Ascending aorta (tissue), 2 donors: Measurements from ENCODE around the gene AMY2B. TPM values are rescaled to one million over a fixed set of nuclear protein-coding genes. Genes with fewer than 3 reads are reported as not detected.
"Not testable (repeated sequence)": the region's sequence is repeated elsewhere in the genome, so short reads cannot be mapped to it uniquely, and the experiment has no call there.

Experiments used
- DNase-seq, 2 donors: peaks; one replicate each; pipeline ENCODE4 v3.0.0-alpha.2; 2019; ENCODE audit warnings: low spot score in 2 of 2
- H3K27ac ChIP-seq, 2 donors: fragments of 200-600 bp; sonication (generic); one replicate each; pipeline ENCODE4 v1.5.1; 2016 to 2017; ENCODE audit warnings: mild to moderate bottlenecking in 1 of 2
- H3K27me3 ChIP-seq: fragments of 200-600 bp; sonication (generic); one replicate; pipeline ENCODE4 v1.5.1; 2017
- H3K36me3 ChIP-seq, 2 donors: fragments of 200-600 bp; sonication (generic); one replicate each; pipeline ENCODE4 v1.5.1; 2016
- H3K4me1 ChIP-seq, 2 donors: fragments of 200-600 bp; sonication (generic); one replicate each; pipeline ENCODE4 v1.5.1; 2016 to 2017; ENCODE audit warnings: mild to moderate bottlenecking in 1 of 2
- H3K4me3 ChIP-seq, 2 donors: fragments of 200-600 bp; sonication (generic); one replicate each; pipeline ENCODE4 v1.5.1; 2016 to 2017; ENCODE audit warnings: mild to moderate bottlenecking in 1 of 2
- H3K9me3 ChIP-seq, 2 donors: fragments of 200-600 bp; sonication (generic); one replicate each; pipeline ENCODE4 v1.5.1; 2016
- intact Hi-C: fragments of 100-400 bp; cut with DNase I; formaldehyde crosslinking; loops from one replicate; pipeline ENCODE4 v1.15.1; 2023
- total RNA-seq: library from RNA; depleted of rRNA; stranded (reverse); fragments of >200 nt; gene quantifications from one replicate; pipeline ENCODE4 v1.1.0, GENCODE V29; 2016
- TF ChIP-seq, protein P1 (sequence below), 3 experiments: fragments of 200-600 bp in 2 of 3; fragments of 450-650 bp in 1 of 3; sonication (generic) in 2 of 3; IDR thresholded peaks; one replicate each; pipeline ENCODE4 v1.5.1; 2016 to 2019; ENCODE audit warnings: antibody characterized with exemption in 3 of 3, mild to moderate bottlenecking in 1 of 3, moderate library complexity in 1 of 3

The AMY2B gene
- total RNA-seq, 1 donor from 2014 or later, result 10.7 TPM

DNA sequence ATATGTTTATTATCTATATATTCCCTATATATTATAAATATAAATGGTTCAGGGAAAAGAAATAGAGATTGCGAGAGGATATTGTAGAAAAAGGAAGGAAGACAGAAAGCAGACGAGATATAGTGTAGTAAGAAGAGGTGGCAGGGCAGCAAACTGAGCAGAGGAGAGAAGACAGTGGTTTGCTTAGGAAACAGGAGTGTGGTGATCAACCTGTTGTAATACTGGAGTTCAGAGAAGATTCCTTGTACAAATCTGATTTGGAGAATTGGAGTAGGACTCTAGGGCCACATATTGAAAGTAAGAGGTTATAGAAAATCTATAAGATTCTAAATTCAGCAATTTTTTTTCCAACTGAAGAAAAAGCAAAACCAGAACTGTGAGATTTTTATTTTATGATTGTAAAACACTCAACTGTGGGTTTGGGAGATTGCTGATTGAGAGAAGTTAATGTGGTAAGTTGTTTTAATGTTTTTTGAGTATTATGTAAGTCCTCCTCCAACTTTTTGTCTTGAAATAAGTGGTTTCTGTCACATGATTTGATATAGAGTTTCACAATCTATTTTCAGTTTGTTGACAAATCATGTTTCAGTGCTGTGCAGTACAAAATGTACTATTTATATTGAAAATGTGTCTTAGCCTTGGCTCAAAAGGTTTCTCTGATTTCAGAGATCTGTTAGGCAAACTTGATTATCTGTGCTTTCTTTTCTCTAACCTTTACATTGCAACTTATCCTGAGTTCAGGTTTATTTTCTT lies 9.6 kb upstream of the AMY2B start:
- no peaks in the 10 kb centered on the region for H3K36me3 ChIP-seq
- intact Hi-C loops, result loop anchor here (5.0 kb wide), 1 partner anchor 35 kb away; the partner anchor contains the start of gene RNPC3
- TF ChIP-seq, protein P1, sequence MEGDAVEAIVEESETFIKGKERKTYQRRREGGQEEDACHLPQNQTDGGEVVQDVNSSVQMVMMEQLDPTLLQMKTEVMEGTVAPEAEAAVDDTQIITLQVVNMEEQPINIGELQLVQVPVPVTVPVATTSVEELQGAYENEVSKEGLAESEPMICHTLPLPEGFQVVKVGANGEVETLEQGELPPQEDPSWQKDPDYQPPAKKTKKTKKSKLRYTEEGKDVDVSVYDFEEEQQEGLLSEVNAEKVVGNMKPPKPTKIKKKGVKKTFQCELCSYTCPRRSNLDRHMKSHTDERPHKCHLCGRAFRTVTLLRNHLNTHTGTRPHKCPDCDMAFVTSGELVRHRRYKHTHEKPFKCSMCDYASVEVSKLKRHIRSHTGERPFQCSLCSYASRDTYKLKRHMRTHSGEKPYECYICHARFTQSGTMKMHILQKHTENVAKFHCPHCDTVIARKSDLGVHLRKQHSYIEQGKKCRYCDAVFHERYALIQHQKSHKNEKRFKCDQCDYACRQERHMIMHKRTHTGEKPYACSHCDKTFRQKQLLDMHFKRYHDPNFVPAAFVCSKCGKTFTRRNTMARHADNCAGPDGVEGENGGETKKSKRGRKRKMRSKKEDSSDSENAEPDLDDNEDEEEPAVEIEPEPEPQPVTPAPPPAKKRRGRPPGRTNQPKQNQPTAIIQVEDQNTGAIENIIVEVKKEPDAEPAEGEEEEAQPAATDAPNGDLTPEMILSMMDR (IDR thresholded peaks at IDR 0.05), result no peak
- no peak overlapping the region for H3K4me3 ChIP-seq
- H3K27me3 ChIP-seq, result no peaks in the 10 kb centered on the region
- DNase-seq, result no peak
- peak overlapping the region; percentile 19 to 35 for H3K27ac ChIP-seq
- peaks cover 0 to 8% of the 10 kb centered on the region in 2 donors for H3K4me1 ChIP-seq
- H3K9me3 ChIP-seq, result no peaks in the 10 kb centered on the region

DNA sequence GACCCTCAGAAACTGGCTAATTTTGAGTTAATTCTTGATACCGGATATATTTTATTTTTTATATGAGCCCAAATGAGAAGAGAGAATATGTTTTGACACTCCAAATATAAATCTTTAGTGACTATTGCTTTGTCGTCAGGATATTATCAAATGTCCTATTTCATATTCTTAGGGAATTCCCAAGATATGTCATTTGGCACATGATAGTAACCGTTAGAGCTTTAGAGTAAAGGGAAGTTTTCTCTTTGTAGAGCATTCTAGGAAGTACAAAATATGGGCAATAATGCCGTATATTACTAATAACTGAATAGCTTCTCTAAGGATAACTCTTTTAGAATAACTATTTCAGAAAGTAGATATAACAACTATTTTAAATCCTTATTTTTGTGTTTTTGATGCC lies 8.3 kb upstream of the AMY2B start:
- no peak overlapping the region for H3K4me3 ChIP-seq
- H3K9me3 ChIP-seq, result no peaks in the 10 kb centered on the region
- H3K27ac ChIP-seq, result no peak overlapping the region
- DNase-seq, result no peak
- peaks cover 0 to 8% of the 10 kb centered on the region in 2 donors for H3K4me1 ChIP-seq
- intact Hi-C loops, result loop anchor here (5.0 kb wide), 1 partner anchor 36 kb away; the partner anchor contains the start of gene RNPC3
- H3K27me3 ChIP-seq, result no peaks in the 10 kb centered on the region
- TF ChIP-seq, protein P1 (IDR thresholded peaks at IDR 0.05), result no peak
- no peaks in the 10 kb centered on the region for H3K36me3 ChIP-seq

DNA sequence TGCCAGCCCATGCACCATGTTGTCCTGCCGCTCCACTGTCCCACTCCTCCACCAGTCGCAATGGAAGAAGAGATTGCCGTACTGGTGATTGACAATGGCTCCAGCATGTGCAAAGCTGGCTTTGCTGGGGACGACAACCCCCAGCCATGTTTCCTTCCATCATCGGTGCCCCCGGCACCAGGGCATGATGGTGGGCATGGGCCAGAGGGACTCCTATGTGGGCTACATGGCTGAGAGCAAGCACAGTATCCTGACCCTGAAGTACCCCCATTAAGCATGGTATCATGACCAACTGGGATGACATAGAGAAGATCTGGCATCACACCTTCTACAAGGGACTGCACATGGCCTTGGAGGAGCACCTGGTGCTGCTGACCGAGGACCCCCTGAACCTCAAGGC lies 1.9 kb upstream of the AMY2B start:
- DNase-seq, result no peak
- intact Hi-C loops, result no loop called here
- Histone ChIP-seq H3K27me3 (no peaks in the 10 kb centered on the region), H3K9me3 (no peaks in the 10 kb centered on the region), H3K36me3 (peaks cover 0 to 4% of the 10 kb centered on the region in 2 donors), H3K27ac (no peak overlapping the region), H3K4me1 (no peaks in the 10 kb centered on the region), H3K4me3 (no peak overlapping the region)
- TF ChIP-seq, protein P1 (IDR thresholded peaks at IDR 0.05), result no peak

DNA sequence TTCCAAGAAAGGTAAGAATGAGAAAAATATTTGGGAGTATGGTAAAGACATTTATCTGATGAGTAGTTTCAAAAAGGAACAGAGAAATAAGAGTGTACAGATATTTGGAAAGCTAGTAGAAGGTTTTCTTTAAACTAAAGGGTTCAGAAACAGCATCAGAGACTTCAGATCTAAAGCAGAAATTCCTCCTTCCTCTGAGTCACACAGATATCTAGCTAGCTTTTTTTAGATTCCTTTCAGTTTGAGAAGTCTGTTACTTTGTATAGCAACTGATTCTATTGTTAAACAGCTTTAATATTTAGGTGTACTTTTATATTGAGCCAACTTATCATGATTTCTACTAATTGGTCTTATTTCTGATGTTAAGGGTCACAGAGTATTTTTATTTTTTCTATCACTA lies 4.7 kb downstream of the AMY2B start:
- Histone ChIP-seq H3K27me3 (no peaks in the 10 kb centered on the region), H3K4me1 (no peaks in the 10 kb centered on the region), H3K4me3 (no peak overlapping the region), H3K9me3 (no peaks in the 10 kb centered on the region), H3K27ac (no peak overlapping the region), H3K36me3 (no peaks in the 10 kb centered on the region)
- intact Hi-C loops, result no loop called here
- no peak for DNase-seq
- TF ChIP-seq, protein P1 (IDR thresholded peaks at IDR 0.05), result no peak

DNA sequence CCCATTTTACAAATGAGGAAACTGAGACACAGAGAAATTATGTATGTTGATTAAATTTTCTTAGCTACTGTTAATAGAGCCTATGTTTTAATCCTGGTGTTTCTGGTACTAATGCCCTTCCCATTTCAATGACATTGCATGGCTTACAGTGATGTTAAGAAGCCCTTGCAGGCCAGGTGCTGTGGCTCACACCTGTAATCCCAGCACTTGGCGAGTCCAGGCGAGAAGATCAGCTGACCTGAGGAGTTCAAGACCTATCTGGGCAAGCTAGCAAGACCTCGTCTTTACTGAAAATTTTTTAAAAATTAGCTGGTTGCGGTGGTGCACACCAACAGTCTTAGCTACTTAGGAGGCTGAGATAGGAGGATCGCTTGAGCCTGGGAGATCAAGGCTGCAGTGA lies 5.4 kb downstream of the AMY2B start:
- H3K4me3 ChIP-seq, H3K9me3 ChIP-seq, H3K27me3 ChIP-seq, intact Hi-C loops, H3K36me3 ChIP-seq, H3K27ac ChIP-seq, DNase-seq, H3K4me1 ChIP-seq: not testable (repeated sequence)

DNA sequence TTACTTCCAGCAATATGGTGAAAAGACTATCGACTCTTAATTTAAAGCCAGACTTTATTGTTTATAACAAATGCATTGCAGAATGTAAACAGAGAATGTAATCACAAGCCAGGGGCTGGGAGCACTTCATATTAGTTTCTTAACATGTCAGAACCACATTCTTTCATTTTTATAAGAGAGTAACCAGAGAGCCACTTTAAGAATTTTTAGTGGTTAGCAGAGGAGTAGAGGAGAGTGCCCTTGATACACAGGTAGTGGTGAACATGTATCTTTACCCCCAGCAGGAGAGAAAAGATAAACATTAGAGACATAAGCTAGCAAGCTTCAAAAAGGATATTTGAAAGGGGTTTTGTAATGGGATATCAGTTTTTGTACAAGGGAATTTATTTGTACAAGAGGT lies 11.1 kb downstream of the AMY2B start:
- H3K27ac ChIP-seq, result no peak overlapping the region
- TF ChIP-seq, protein P1 (IDR thresholded peaks at IDR 0.05), result no peak
- no peak for DNase-seq
- no peak overlapping the region for H3K4me3 ChIP-seq
- intact Hi-C loops, result no loop called here
- no peaks in the 10 kb centered on the region for H3K27me3 ChIP-seq
- no peaks in the 10 kb centered on the region for H3K9me3 ChIP-seq
- no peaks in the 10 kb centered on the region for H3K36me3 ChIP-seq
- no peaks in the 10 kb centered on the region for H3K4me1 ChIP-seq
